Skeletal muscle satellite cell (primary cell): Measurements from ENCODE around the gene TMEM141.
"Not testable (repeated sequence)": the region's sequence is repeated elsewhere in the genome, so short reads cannot be mapped to it uniquely, and the experiment has no call there.

Experiments
- H3K27me3 ChIP-seq: 2 replicates; pipeline ENCODE4 v1.7.0; 2013; ENCODE audit warnings: low read length; ENCODE audit not compliant: control insufficient read depth, insufficient read depth
- H3K36me3 ChIP-seq: 2 replicates; pipeline ENCODE4 v1.7.0; 2013; ENCODE audit warnings: mild to moderate bottlenecking, control low read depth, low read length; ENCODE audit not compliant: insufficient read depth
- H3K4me1 ChIP-seq: 2 replicates; pipeline ENCODE4 v1.7.0; 2013; ENCODE audit warnings: low read length; ENCODE audit not compliant: control insufficient read depth, insufficient read depth
- H3K4me2 ChIP-seq: 2 replicates; pipeline ENCODE4 v1.7.0; 2013; ENCODE audit warnings: mild to moderate bottlenecking, low read length
- H3K4me3 ChIP-seq: 2 replicates; pipeline ENCODE4 v1.7.0; 2013; ENCODE audit warnings: low read length
- H3K9ac ChIP-seq: 2 replicates; pipeline ENCODE4 v1.7.0; 2013; ENCODE audit warnings: mild to moderate bottlenecking, low read depth, low read length, moderate library complexity
- H3K9me3 ChIP-seq: replicated peaks from 2 replicates; pipeline ENCODE4 v1.7.0; 2013; ENCODE audit warnings: mild to moderate bottlenecking, control low read depth, low read length

TMEM141 gene

GRCh38 chr9:136765745-136766409 is 25.3 kb upstream of the TMEM141 start:
- not testable (repeated sequence) for H3K4me2 ChIP-seq, H3K4me3 ChIP-seq, H3K36me3 ChIP-seq, H3K9me3 ChIP-seq, H3K9ac ChIP-seq, H3K4me1 ChIP-seq
- peaks cover 18% of the 10 kb centered on the region for H3K27me3 ChIP-seq

GRCh38 chr9:136766410-136767120 is 24.6 kb upstream of the TMEM141 start:
- H3K4me3 ChIP-seq, H3K9ac ChIP-seq, H3K36me3 ChIP-seq, H3K9me3 ChIP-seq, H3K4me1 ChIP-seq, H3K4me2 ChIP-seq: not testable (repeated sequence)
- H3K27me3 ChIP-seq: peaks cover 21% of the 10 kb centered on the region

GRCh38 chr9:136769710-136770191 is 21.4 kb upstream of the TMEM141 start:
- H3K4me1 ChIP-seq: no peaks in the 10 kb centered on the region
- H3K36me3 ChIP-seq: no peaks in the 10 kb centered on the region
- H3K9me3 ChIP-seq: peaks cover 2% of the 10 kb centered on the region
- H3K4me3 ChIP-seq: no peak overlapping the region
- H3K27me3 ChIP-seq: peaks cover 15% of the 10 kb centered on the region
- H3K9ac ChIP-seq: no peak overlapping the region
- no peak overlapping the region for H3K4me2 ChIP-seq

GRCh38 chr9:136771907-136772415 is 19.2 kb upstream of the TMEM141 start:
- Histone ChIP-seq H3K4me1 (no peaks in the 10 kb centered on the region), H3K36me3 (no peaks in the 10 kb centered on the region), H3K9ac (no peak overlapping the region), H3K4me2 (no peak overlapping the region), H3K27me3 (peaks cover 18% of the 10 kb centered on the region), H3K4me3 (no peak overlapping the region), H3K9me3 (peaks cover 2% of the 10 kb centered on the region)

- no peak overlapping the region for H3K4me3 ChIP-seq
Measured at GRCh38 chr9:136773386-136774044, 17.6 kb upstream of the TMEM141 start.

GRCh38 chr9:136774416-136775045 is 16.6 kb upstream of the TMEM141 start:
- Histone ChIP-seq H3K4me1 (no peaks in the 10 kb centered on the region), H3K4me2 (no peak overlapping the region), H3K27me3 (peaks cover 36% of the 10 kb centered on the region)

More at GRCh38 chr9:136773386-136774044, 17.6 kb upstream of the TMEM141 start:
- Histone ChIP-seq H3K4me2 (no peak overlapping the region), H3K9ac (no peak overlapping the region), H3K4me1 (no peaks in the 10 kb centered on the region), H3K9me3 (peaks cover 2% of the 10 kb centered on the region), H3K36me3 (no peaks in the 10 kb centered on the region), H3K27me3 (peaks cover 26% of the 10 kb centered on the region)

GRCh38 chr9:136775191-136775590 is 16.0 kb upstream of the TMEM141 start:
- no peak overlapping the region for H3K4me3 ChIP-seq
- H3K36me3 ChIP-seq: no peaks in the 10 kb centered on the region
- no peak overlapping the region for H3K9ac ChIP-seq
- no peak overlapping the region for H3K4me2 ChIP-seq
- H3K27me3 ChIP-seq: peaks cover 43% of the 10 kb centered on the region
- H3K9me3 ChIP-seq: peaks cover 2% of the 10 kb centered on the region
- no peaks in the 10 kb centered on the region for H3K4me1 ChIP-seq

More at GRCh38 chr9:136774416-136775045, 16.6 kb upstream of the TMEM141 start:
- Histone ChIP-seq H3K9ac (no peak overlapping the region), H3K9me3 (peaks cover 2% of the 10 kb centered on the region), H3K36me3 (no peaks in the 10 kb centered on the region), H3K4me3 (no peak overlapping the region)

- Histone ChIP-seq H3K36me3 (no peaks in the 10 kb centered on the region), H3K27me3 (peaks cover 46% of the 10 kb centered on the region), H3K4me3 (no peak overlapping the region), H3K4me2 (no peak overlapping the region), H3K4me1 (no peaks in the 10 kb centered on the region), H3K9me3 (peaks cover 2% of the 10 kb centered on the region), H3K9ac (no peak overlapping the region)
Measured at GRCh38 chr9:136776947-136777346, 14.2 kb upstream of the TMEM141 start.

- H3K9ac ChIP-seq: no peak overlapping the region
- no peaks in the 10 kb centered on the region for H3K36me3 ChIP-seq
- peaks cover 2% of the 10 kb centered on the region for H3K9me3 ChIP-seq
- H3K4me3 ChIP-seq: no peak overlapping the region
- no peak overlapping the region for H3K4me2 ChIP-seq
- H3K4me1 ChIP-seq: no peaks in the 10 kb centered on the region
- H3K27me3 ChIP-seq: peaks cover 45% of the 10 kb centered on the region
Measured at GRCh38 chr9:136777359-136777758, 13.8 kb upstream of the TMEM141 start.

- H3K27me3 ChIP-seq: peaks cover 47% of the 10 kb centered on the region
- H3K9ac ChIP-seq: no peak overlapping the region
- H3K36me3 ChIP-seq: no peaks in the 10 kb centered on the region
Measured at GRCh38 chr9:136779808-136780207, 11.3 kb upstream of the TMEM141 start.

GRCh38 chr9:136782452-136782851 is 8.7 kb upstream of the TMEM141 start:
- Histone ChIP-seq H3K27me3 (peaks cover 48% of the 10 kb centered on the region), H3K4me3 (no peak overlapping the region), H3K9ac (no peak overlapping the region), H3K4me2 (no peak overlapping the region), H3K36me3 (no peaks in the 10 kb centered on the region), H3K4me1 (no peaks in the 10 kb centered on the region), H3K9me3 (no peaks in the 10 kb centered on the region)

More at GRCh38 chr9:136779808-136780207, 11.3 kb upstream of the TMEM141 start:
- Histone ChIP-seq H3K4me2 (no peak overlapping the region), H3K4me3 (no peak overlapping the region), H3K4me1 (no peaks in the 10 kb centered on the region), H3K9me3 (no peaks in the 10 kb centered on the region)
